Measurements from ENCODE around the gene PEX7.
"Not testable (repeated sequence)": the region's sequence is repeated elsewhere in the genome, so short reads cannot be mapped to it uniquely, and the experiment has no call there.

Gene PEX7

GRCh38 chr6:136822376-136823127 is at the start of gene PEX7:
Gene PEX7 (plus strand): TSS chr6:136822592. CDS start chr6:136822666, 74 bp downstream.
- peak; percentile 80 to 86 for DNase-seq

GRCh38 chr6:136772685-136773472 is 49.5 kb upstream of the PEX7 start:
- DNase-seq: no peak

GRCh38 chr6:136773473-136773796 is 49.0 kb upstream of the PEX7 start:
- DNase-seq: no peak

- no peak for DNase-seq
Measured at GRCh38 chr6:136774228-136775041, 48.0 kb upstream of the PEX7 start.

- no peak for DNase-seq
Measured at GRCh38 chr6:136775081-136775480, 47.3 kb upstream of the PEX7 start.

GRCh38 chr6:136775548-136775947 is 46.8 kb upstream of the PEX7 start:
- no peak for DNase-seq

GRCh38 chr6:136777651-136778050 is 44.7 kb upstream of the PEX7 start:
- DNase-seq: no peak

- DNase-seq: no peak
Measured at GRCh38 chr6:136779682-136780081, 42.7 kb upstream of the PEX7 start.

- DNase-seq: no peak
Measured at GRCh38 chr6:136780972-136781371, 41.4 kb upstream of the PEX7 start.

GRCh38 chr6:136782021-136782770 is 40.2 kb upstream of the PEX7 start:
- no peak for DNase-seq

- no peak for DNase-seq
Measured at GRCh38 chr6:136783021-136783420, 39.4 kb upstream of the PEX7 start.

- DNase-seq: no peak
Measured at GRCh38 chr6:136783495-136784270, 38.7 kb upstream of the PEX7 start.

GRCh38 chr6:136784271-136784664 is 38.1 kb upstream of the PEX7 start:
- DNase-seq: no peak

- no peak for DNase-seq
Measured at GRCh38 chr6:136784910-136785746, 37.3 kb upstream of the PEX7 start.

- no peak for DNase-seq
Measured at GRCh38 chr6:136786658-136787057, 35.7 kb upstream of the PEX7 start.

GRCh38 chr6:136787726-136788068 is 34.7 kb upstream of the PEX7 start:
- DNase-seq: no peak

- no peak for DNase-seq
Measured at GRCh38 chr6:136788069-136788902, 34.1 kb upstream of the PEX7 start.

- DNase-seq: not testable (repeated sequence)
Measured at GRCh38 chr6:136789440-136789839, 33.0 kb upstream of the PEX7 start.

- DNase-seq: no peak
Measured at GRCh38 chr6:136790411-136791295, 31.7 kb upstream of the PEX7 start.
